IPS-20b (cell line): ENCODE data around the gene ADGRE2.

ENCODE experiments used
- H3K27ac ChIP-seq: one replicate; pipeline ENCODE4 v1.5.1; 2013; ENCODE audit warnings: low read length
- H3K27me3 ChIP-seq: 2 replicates; pipeline ENCODE4 v1.6.1; 2013; ENCODE audit warnings: mild to moderate bottlenecking, low read length, inconsistent platforms; ENCODE audit not compliant: insufficient read depth
- H3K36me3 ChIP-seq: 2 replicates; pipeline ENCODE4 v1.6.1; 2013; ENCODE audit warnings: low read depth, mild to moderate bottlenecking, inconsistent platforms, low read length, moderate library complexity; ENCODE audit not compliant: insufficient read depth
- H3K4me1 ChIP-seq: 2 replicates; pipeline ENCODE4 v1.6.1; 2013; ENCODE audit warnings: mild to moderate bottlenecking, control low read depth, inconsistent platforms, low read length, moderate library complexity; ENCODE audit not compliant: insufficient read depth
- H3K4me3 ChIP-seq: 2 replicates; pipeline ENCODE4 v1.5.1; 2013; ENCODE audit warnings: mild to moderate bottlenecking, low read length, inconsistent platforms
- H3K9ac ChIP-seq: 2 replicates; pipeline ENCODE4 v1.6.1; 2013; ENCODE audit warnings: low read depth, mild to moderate bottlenecking, inconsistent platforms, low read length, moderate library complexity
- H3K9me3 ChIP-seq: 2 replicates; pipeline ENCODE4 v1.6.1; 2013; ENCODE audit warnings: mild to moderate bottlenecking, low read depth, low read length, inconsistent platforms; ENCODE audit not compliant: insufficient read depth

Gene ADGRE2

GRCh38 chr19:14722127-14722526 lies 56.2 kb downstream of the ADGRE2 start:
- Histone ChIP-seq H3K9me3 (peaks cover 80% of the 10 kb centered on the region), H3K9ac (no peak overlapping the region), H3K4me1 (no peaks in the 10 kb centered on the region), H3K4me3 (no peak overlapping the region), H3K27me3 (no peaks in the 10 kb centered on the region), H3K36me3 (peaks cover 25% of the 10 kb centered on the region), H3K27ac (no peak overlapping the region)

DNA sequence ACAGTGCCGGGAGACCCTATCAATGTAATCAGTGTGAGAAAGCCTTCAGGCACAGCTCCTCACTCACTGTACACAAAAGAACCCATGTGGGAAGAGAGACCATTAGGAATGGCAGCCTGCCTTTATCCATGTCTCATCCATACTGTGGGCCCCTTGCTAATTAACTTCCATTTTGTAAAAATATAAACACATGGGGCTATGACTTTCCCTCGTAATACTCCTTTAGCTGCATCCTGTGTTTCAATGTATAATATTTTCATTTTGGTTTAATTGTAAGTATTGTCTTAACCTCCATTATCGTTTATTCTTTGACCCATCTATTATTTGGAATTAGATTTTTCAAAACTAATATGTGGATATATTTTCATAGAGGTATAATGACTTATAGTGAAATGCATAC lies 59.2 kb downstream of the ADGRE2 start:
- H3K4me3 ChIP-seq: no peak overlapping the region

DNA sequence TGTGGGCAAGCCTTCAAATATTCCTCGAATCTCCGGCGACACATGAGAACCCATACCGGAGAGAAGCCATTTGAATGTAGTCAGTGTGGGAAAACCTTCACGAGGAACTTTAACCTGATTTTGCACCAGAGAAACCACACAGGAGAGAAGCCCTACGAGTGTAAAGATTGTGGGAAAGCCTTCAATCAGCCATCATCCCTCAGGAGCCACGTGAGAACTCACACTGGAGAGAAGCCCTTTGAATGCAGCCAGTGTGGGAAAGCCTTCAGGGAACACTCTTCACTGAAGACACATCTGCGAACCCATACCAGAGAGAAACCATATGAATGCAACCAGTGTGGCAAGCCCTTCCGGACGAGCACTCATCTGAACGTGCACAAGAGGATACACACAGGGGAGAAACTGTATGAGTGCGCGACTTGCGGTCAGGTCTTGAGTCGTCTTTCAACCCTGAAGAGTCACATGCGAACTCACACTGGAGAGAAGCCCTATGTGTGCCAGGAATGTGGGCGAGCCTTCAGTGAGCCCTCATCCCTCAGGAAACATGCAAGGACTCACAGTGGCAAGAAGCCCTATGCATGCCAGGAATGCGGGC lies 59.7 kb downstream of the ADGRE2 start:
- Histone ChIP-seq H3K9ac (no peak overlapping the region), H3K9me3 (peaks cover 83% of the 10 kb centered on the region), H3K27me3 (no peaks in the 10 kb centered on the region), H3K4me3 (no peak overlapping the region), H3K36me3 (peaks cover 45% of the 10 kb centered on the region), H3K27ac (no peak overlapping the region), H3K4me1 (no peaks in the 10 kb centered on the region)

More for the DNA sequence above, 59.2 kb downstream of the ADGRE2 start:
- H3K27me3 ChIP-seq: no peaks in the 10 kb centered on the region
- no peak overlapping the region for H3K27ac ChIP-seq
- H3K4me1 ChIP-seq: no peaks in the 10 kb centered on the region
- no peak overlapping the region for H3K9ac ChIP-seq
- peaks cover 88% of the 10 kb centered on the region for H3K9me3 ChIP-seq
- peaks cover 45% of the 10 kb centered on the region for H3K36me3 ChIP-seq

DNA sequence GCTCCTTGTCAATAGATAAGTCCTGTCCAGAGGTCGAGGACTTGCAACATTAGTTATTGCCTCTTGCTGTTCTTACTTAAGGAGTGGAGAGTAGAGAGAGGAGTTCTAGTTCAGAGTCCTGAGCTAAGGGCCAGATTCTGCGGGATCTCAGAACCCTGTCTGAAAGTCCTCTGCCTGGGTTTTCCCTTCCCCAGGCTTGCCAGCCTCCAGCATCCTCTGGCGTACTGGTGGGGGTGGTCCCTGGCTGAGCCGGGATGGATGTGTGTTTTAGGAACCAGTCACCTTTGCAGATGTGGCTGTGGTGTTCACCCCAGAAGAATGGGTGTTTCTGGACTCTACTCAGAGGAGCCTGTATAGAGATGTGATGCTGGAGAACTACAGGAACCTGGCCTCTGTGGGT lies 62.5 kb downstream of the ADGRE2 start:
- no peak overlapping the region for H3K9ac ChIP-seq
- no peak overlapping the region for H3K4me3 ChIP-seq
- no peak overlapping the region for H3K27ac ChIP-seq
- H3K27me3 ChIP-seq: no peaks in the 10 kb centered on the region
- H3K9me3 ChIP-seq: peaks cover 60% of the 10 kb centered on the region
- peaks cover 51% of the 10 kb centered on the region for H3K36me3 ChIP-seq
- no peaks in the 10 kb centered on the region for H3K4me1 ChIP-seq

- no peaks in the 10 kb centered on the region for H3K27me3 ChIP-seq
- H3K27ac ChIP-seq: no peak overlapping the region
- peaks cover 67% of the 10 kb centered on the region for H3K36me3 ChIP-seq
- H3K4me1 ChIP-seq: no peaks in the 10 kb centered on the region
- no peak overlapping the region for H3K4me3 ChIP-seq
- H3K9me3 ChIP-seq: no peaks in the 10 kb centered on the region
- no peak overlapping the region for H3K9ac ChIP-seq
These were observed 73.9 kb downstream of the ADGRE2 start for GRCh38 chr19:14704450-14704849.

DNA sequence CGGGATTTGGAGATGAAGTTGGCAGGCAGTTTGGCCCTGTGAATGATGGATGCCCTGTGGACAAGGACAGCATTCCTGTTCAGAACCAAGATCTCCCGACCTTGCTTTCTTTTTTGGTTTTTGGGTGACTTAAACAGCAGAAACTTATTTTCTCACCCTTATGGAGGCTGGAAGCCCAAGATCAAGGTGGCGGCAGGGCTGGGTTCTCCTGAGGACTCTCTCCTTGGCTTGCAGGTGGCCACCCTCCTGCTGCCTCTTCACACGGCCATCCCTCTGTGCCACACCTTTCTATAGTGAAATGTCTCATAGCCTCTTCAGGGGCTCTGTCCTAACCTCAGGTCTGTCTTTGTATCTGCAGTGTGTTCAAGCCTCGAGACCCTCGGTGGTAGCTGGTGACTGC lies 74.5 kb downstream of the ADGRE2 start:
- Histone ChIP-seq H3K9ac (no peak overlapping the region), H3K36me3 (peaks cover 66% of the 10 kb centered on the region), H3K4me1 (no peaks in the 10 kb centered on the region), H3K27me3 (no peaks in the 10 kb centered on the region), H3K9me3 (no peaks in the 10 kb centered on the region), H3K4me3 (no peak overlapping the region), H3K27ac (no peak overlapping the region)

DNA sequence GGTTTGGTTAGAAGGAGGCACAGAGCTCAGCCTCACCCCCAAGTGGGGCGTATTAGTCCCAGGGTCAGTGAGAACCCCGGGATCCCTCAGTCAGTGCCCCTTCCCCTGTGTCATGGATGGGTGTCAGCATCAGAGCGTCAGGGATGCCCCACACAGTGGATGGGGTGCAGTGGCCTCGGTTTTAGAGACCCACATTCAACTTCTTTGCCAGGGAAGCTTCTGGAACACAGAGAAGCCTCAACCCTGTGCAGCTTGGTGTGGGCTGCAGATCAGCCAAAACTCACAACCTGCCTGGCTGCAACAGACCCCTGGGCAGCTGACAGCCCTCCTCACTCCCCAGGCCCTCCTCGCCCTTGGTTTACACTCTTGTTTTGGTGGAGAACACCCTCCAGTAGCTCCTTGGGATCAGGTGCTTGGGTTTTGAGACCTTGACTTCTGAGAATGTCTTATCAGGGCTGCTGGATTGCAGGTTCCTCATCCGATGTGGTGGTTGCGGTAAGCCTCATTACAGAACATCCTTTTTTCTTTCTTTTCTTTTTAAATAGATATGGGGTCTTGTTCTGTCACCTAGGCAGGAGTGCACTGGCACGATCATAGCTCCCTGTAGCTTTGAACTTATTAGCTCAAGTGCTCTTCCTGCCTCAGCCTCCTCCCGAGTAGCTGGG lies 77.5 kb downstream of the ADGRE2 start:
- H3K36me3 ChIP-seq: peaks cover 60% of the 10 kb centered on the region
- H3K27me3 ChIP-seq: no peaks in the 10 kb centered on the region
- H3K9ac ChIP-seq: no peak overlapping the region

GRCh38 chr19:14699641-14700040 lies 78.7 kb downstream of the ADGRE2 start:
- H3K27me3 ChIP-seq: no peaks in the 10 kb centered on the region
- H3K4me1 ChIP-seq: no peaks in the 10 kb centered on the region
- H3K36me3 ChIP-seq: peaks cover 63% of the 10 kb centered on the region

More for the DNA sequence above, 77.5 kb downstream of the ADGRE2 start:
- H3K27ac ChIP-seq: no peak overlapping the region
- no peaks in the 10 kb centered on the region for H3K4me1 ChIP-seq
- H3K4me3 ChIP-seq: no peak overlapping the region
- no peaks in the 10 kb centered on the region for H3K9me3 ChIP-seq

GRCh38 chr19:14695471-14695870 lies 82.9 kb downstream of the ADGRE2 start:
- H3K27me3 ChIP-seq: no peaks in the 10 kb centered on the region
- H3K4me3 ChIP-seq: no peak overlapping the region
- no peaks in the 10 kb centered on the region for H3K4me1 ChIP-seq
- H3K9me3 ChIP-seq: no peaks in the 10 kb centered on the region
- no peak overlapping the region for H3K9ac ChIP-seq
- H3K36me3 ChIP-seq: peaks cover 33% of the 10 kb centered on the region
- H3K27ac ChIP-seq: no peak overlapping the region

More at GRCh38 chr19:14699641-14700040, 78.7 kb downstream of the ADGRE2 start:
- H3K27ac ChIP-seq: no peak overlapping the region
- H3K4me3 ChIP-seq: no peak overlapping the region
- no peak overlapping the region for H3K9ac ChIP-seq
- H3K9me3 ChIP-seq: no peaks in the 10 kb centered on the region

- no peak overlapping the region for H3K27ac ChIP-seq
- no peak overlapping the region for H3K4me3 ChIP-seq
- H3K9ac ChIP-seq: no peak overlapping the region
- H3K27me3 ChIP-seq: no peaks in the 10 kb centered on the region
- H3K4me1 ChIP-seq: no peaks in the 10 kb centered on the region
- H3K9me3 ChIP-seq: no peaks in the 10 kb centered on the region
- H3K36me3 ChIP-seq: peaks cover 26% of the 10 kb centered on the region
These were observed 83.6 kb downstream of the ADGRE2 start for GRCh38 chr19:14694641-14695266.

DNA sequence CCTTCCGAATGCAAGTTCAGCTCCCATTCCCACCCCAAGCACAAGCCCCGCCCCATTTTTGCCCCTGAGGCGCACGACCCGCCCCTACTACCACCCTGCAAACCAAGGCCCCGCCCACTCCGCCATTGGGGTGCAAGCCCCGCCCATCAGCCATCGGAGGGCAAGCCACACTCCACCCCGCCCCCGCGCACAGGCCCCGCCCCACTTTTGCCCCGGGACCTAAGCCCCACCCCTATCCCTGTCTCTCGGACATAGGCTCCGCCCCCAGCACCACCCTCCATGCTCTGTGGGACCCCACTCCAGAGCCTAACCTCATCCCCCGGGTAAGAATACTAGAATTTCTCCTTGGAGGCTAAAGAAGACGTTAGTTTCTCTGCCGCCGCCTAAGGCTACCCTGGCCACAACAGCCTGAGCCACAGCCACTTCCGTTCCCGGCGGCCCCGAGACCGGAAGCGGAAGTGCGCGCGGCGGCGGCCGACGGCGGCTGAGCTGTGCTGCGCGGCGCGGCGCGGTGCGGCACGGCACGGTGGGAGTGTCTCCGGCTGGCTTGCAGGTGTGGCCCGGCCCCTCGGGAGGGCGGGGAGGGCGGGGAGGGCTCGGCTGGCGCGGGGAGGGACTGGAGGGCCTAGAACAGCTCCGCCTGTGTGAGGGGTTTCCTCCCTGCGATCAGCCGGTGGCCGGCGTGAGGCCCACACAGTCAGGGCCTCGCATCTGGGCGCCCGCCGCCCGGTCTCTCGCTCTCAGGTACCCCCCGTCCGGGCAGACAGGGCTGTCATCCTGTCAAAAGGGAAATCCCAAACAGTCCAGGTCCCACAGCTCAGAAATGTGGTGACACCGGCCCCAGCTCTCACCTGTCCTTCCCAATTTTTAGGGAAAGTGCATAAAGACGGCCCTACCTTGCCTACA lies 88.5 kb downstream of the ADGRE2 start, which contains the start of gene ZNF333:
ZNF333 (plus strand) TSS at position 451 of the 906 bp plus-strand sequence. CDS start 3,444 bp downstream, outside the sequence.
- H3K4me1 ChIP-seq: no peaks in the 10 kb centered on the region; the same call in 1 of the 2 replicates
- H3K9ac ChIP-seq: peak within 1 kb of the TSS; percentile 83; the same call in 1 of the 2 replicates
- H3K4me3 ChIP-seq: peak within 1 kb of the TSS; percentile 97
- no peaks in the 10 kb centered on the region for H3K36me3 ChIP-seq
- H3K27me3 ChIP-seq: no peaks in the 10 kb centered on the region
- H3K9me3 ChIP-seq: no peaks in the 10 kb centered on the region
- H3K27ac ChIP-seq: no peak within 1 kb of the TSS
